A549 (cell line): ENCODE measurements around the gene TEX9. TPM values are rescaled to one million over a fixed set of nuclear protein-coding genes. Genes with fewer than 3 reads are reported as not detected.

Source experiments
- ATAC-seq, 2 experiments: fragments of 200-7000 bp in 1 of 2; fragments of >200 bp in 1 of 2; cut with Nextera tagmentation in 1 of 2; cut with Tn5 transposase in 1 of 2; 3 replicates each; pipeline versions ENCODE4 v1.8.0 to v1.9.1; 2018 to 2020; ENCODE audit warnings: mild to moderate bottlenecking in 1 of 2, moderate library complexity in 1 of 2
- CTCF ChIA-PET: fragments of 300-600 bp; sonication (Branson Sonifier 250); formaldehyde crosslinking; extraction: SDS; loops from one replicate; lab custom pipeline; 2021; ENCODE audit warnings: antibody characterized with exemption, inconsistent platforms; lab: Yijun Ruan, JAX
- POLR2A ChIA-PET: fragments of 350-600 bp; formaldehyde crosslinking; extraction: SDS; loops from one replicate; lab custom pipeline; 2021; ENCODE audit warnings: antibody characterized with exemption, inconsistent platforms; lab: Yijun Ruan, JAX
- DNase-seq, 2 experiments: peaks; one replicate each; pipeline versions ENCODE4 v3.0.0 to v3.0.0-alpha.2; 2011 to 2016; ENCODE audit warnings: low read depth in 1 of 2, low spot score in 1 of 2
- FAIRE-seq: peaks from 2 replicates; lab custom pipeline; 2011; peaks lifted over from hg19 to GRCh38; lab: Jason Lieb, UNC
- H3K27ac ChIP-seq, 2 experiments: fragments of >200 bp; sonication (Bioruptor Twin); formaldehyde crosslinking; 3 replicates each; pipeline ENCODE4 v1.5.1; 2016 to 2017
- H3K4me1 ChIP-seq: fragments of >200 bp; sonication (Bioruptor Twin); formaldehyde crosslinking; 3 replicates; pipeline ENCODE4 v1.6.1; 2016
- H3K4me2 ChIP-seq: fragments of >200 bp; sonication (Bioruptor Twin); formaldehyde crosslinking; 3 replicates; pipeline ENCODE4 v1.6.1; 2016
- H3K4me3 ChIP-seq: fragments of >200 bp; sonication (Bioruptor Twin); formaldehyde crosslinking; 3 replicates; pipeline ENCODE4 v1.5.1; 2016
- H3K9me3 ChIP-seq: fragments of >200 bp; sonication (Bioruptor Twin); formaldehyde crosslinking; 3 replicates; pipeline ENCODE4 v1.6.1; 2016
- ATOH8 ChIP-seq: fragments of 250-450 bp; sonication (Bioruptor Pico); IDR thresholded peaks from 2 replicates; pipeline ENCODE4 v1.5.0; 2020; ENCODE audit warnings: low read depth, mild to moderate bottlenecking, moderate library complexity
- BHLHE40 ChIP-seq: IDR thresholded peaks from 2 replicates; pipeline ENCODE4 v1.6.1; 2012; ENCODE audit warnings: low read depth, low read length, inconsistent platforms
- CTCF ChIP-seq: fragments of >200 bp; sonication (Bioruptor Twin); formaldehyde crosslinking; IDR thresholded peaks from 3 replicates; pipeline ENCODE4 v1.5.1; 2016
- E2F6 ChIP-seq: IDR thresholded peaks from 2 replicates; pipeline ENCODE4 v1.6.1; 2012; ENCODE audit warnings: low read depth, borderline replicate concordance
- EHF ChIP-seq: fragments of 250-450 bp; sonication (Bioruptor Pico); IDR thresholded peaks from 2 replicates; pipeline ENCODE4 v1.5.0; 2020; ENCODE audit warnings: mild to moderate bottlenecking
- FOSB ChIP-seq: fragments of 250-450 bp; sonication (Bioruptor Pico); IDR thresholded peaks from 2 replicates; pipeline ENCODE4 v1.5.0; 2020; ENCODE audit warnings: mild to moderate bottlenecking, moderate library complexity
- FOXS1 ChIP-seq: fragments of 250-450 bp; sonication (Bioruptor Pico); IDR thresholded peaks from 2 replicates; pipeline ENCODE4 v1.5.0; 2020; ENCODE audit warnings: mild to moderate bottlenecking, moderate library complexity
- HDAC2 ChIP-seq: fragments of 200-600 bp; sonication (generic); IDR thresholded peaks from 2 replicates; pipeline ENCODE4 v1.6.1; 2016
- HES2 ChIP-seq: fragments of >200 bp; sonication (Bioruptor Twin); formaldehyde crosslinking; IDR thresholded peaks from 2 replicates; pipeline ENCODE4 v1.6.1; 2016
- HMGXB4 ChIP-seq: fragments of 250-450 bp; sonication (Bioruptor Pico); IDR thresholded peaks from 2 replicates; pipeline ENCODE4 v1.5.0; 2021; ENCODE audit warnings: mild to moderate bottlenecking, moderate library complexity, borderline replicate concordance
- HOXA7 ChIP-seq: fragments of 250-450 bp; sonication (Bioruptor Pico); IDR thresholded peaks from 2 replicates; pipeline ENCODE4 v1.5.0; 2020; ENCODE audit warnings: mild to moderate bottlenecking, moderate library complexity
- HOXB13 ChIP-seq: fragments of 250-450 bp; sonication (Bioruptor Pico); IDR thresholded peaks from 2 replicates; pipeline ENCODE4 v1.5.0; 2020; ENCODE audit warnings: low read depth, mild to moderate bottlenecking, moderate library complexity
- MAZ ChIP-seq: fragments of 150-350 bp; IDR thresholded peaks from 2 replicates; pipeline ENCODE4 v1.6.1; 2014; ENCODE audit warnings: antibody characterized with exemption, low read depth, low read length, borderline replicate concordance
- NFE2L2 ChIP-seq: fragments of 150-350 bp; conservative IDR thresholded peaks from 2 replicates; pipeline ENCODE4 v1.6.1; 2014; ENCODE audit warnings: low read length
- NPAS2 ChIP-seq: fragments of 250-450 bp; sonication (Bioruptor Pico); IDR thresholded peaks from 2 replicates; pipeline ENCODE4 v1.8.0; 2022; ENCODE audit warnings: mild to moderate bottlenecking, moderate library complexity, borderline replicate concordance
- PBX3 ChIP-seq: IDR thresholded peaks from 2 replicates; pipeline ENCODE4 v1.6.1; 2012
- TFCP2L1 ChIP-seq: fragments of 250-450 bp; sonication (Bioruptor Pico); IDR thresholded peaks from 2 replicates; pipeline ENCODE4 v1.5.0; 2021; ENCODE audit warnings: mild to moderate bottlenecking
- USF2 ChIP-seq: fragments of 450-650 bp; IDR thresholded peaks from 2 replicates; pipeline ENCODE4 v1.6.1; 2014; ENCODE audit warnings: antibody characterized with exemption
- ZFP36 ChIP-seq: fragments of 450-650 bp; IDR thresholded peaks from 2 replicates; pipeline ENCODE4 v1.6.1; 2014; ENCODE audit warnings: borderline replicate concordance; ENCODE audit not compliant: partially characterized antibody
- ZSCAN20 ChIP-seq: fragments of 250-450 bp; sonication (Bioruptor Pico); IDR thresholded peaks from 2 replicates; pipeline ENCODE4 v1.8.0; 2022; ENCODE audit warnings: mild to moderate bottlenecking, moderate library complexity
- WGBS: methylation state at CpG from one replicate; pipeline ENCODE4 v1.1.6; 2017; ENCODE audit errors: missing lambda C conversion rate; 5-methylcytosine and 5-hydroxymethylcytosine counted together
- polyA plus RNA-seq, 4 experiments: library from polyadenylated mRNA; depleted of rRNA in 3 of 4; stranded (reverse); fragments of >200 nt; fragmentation: RNase III in 1 of 4; extraction: RNeasy Plus Mini Kit Qiagen cat#74134 plus additional on column Dnase treatment in 1 of 4; gene quantifications; 2 replicates in 3 of 4; 3 replicates in 1 of 4; pipeline ENCODE4 v1.2.3, GENCODE V29; 2011 to 2017

The TEX9 gene
- polyA plus RNA-seq, 2 of the 4 experiments (the other 2 are of a cell fraction), result 7.7 to 13.3 TPM

GRCh38 chr15:56467616-56468015 lies 102.4 kb downstream of the TEX9 start:
- Histone ChIP-seq H3K27ac (no peak overlapping the region), H3K4me2 (peak overlapping the region; percentile 42; the same call in 1 of the 3 replicates), H3K9me3 (no peaks in the 10 kb centered on the region), H3K4me3 (no peak overlapping the region), H3K4me1 (peaks cover 6% of the 10 kb centered on the region; the same call in 1 of the 3 replicates)
- CTCF ChIA-PET, result interaction anchor here (1.6 kb wide), 1 partner anchor 24 kb away, joined by 4 read pairs; no protein-coding TSS in a partner anchor
- no peak for ATAC-seq
- POLR2A ChIA-PET, result no interaction called here
- 28% methylated on average over 3 of the region's 3 CpGs for WGBS
- DNase-seq, result no peak
- TF ChIP-seq HOXB13 (CRISPR knock-in tag) (no peak), HMGXB4 (CRISPR knock-in tag) (no peak), USF2 (no peak), ZSCAN20 (CRISPR knock-in tag) (no peak), HDAC2 (no peak)
- peak; percentile 39 for FAIRE-seq

- Histone ChIP-seq H3K4me3 (no peak overlapping the region), H3K9me3 (no peaks in the 10 kb centered on the region), H3K4me2 (peak overlapping the region; percentile 42), H3K27ac (no peak overlapping the region), H3K4me1 (peaks cover 6% of the 10 kb centered on the region; the same call in 1 of the 3 replicates)
- 52% methylated on average over 2 of the region's 2 CpGs for WGBS
- ATAC-seq (no peak), DNase-seq (no peak), FAIRE-seq (peak; percentile 56)
- no peak for TF ChIP-seq CTCF
- no peak for TF ChIP-seq E2F6
- no peak for TF ChIP-seq HES2
- no peak for TF ChIP-seq FOSB (CRISPR knock-in tag)
- no peak for TF ChIP-seq TFCP2L1
- no peak for TF ChIP-seq MAZ
- TF ChIP-seq PBX3, result no peak
- TF ChIP-seq NFE2L2, result no peak
- TF ChIP-seq ZFP36, result no peak
- no peak for TF ChIP-seq EHF (CRISPR knock-in tag)
- no peak for TF ChIP-seq BHLHE40
- no peak for TF ChIP-seq NPAS2 (CRISPR knock-in tag)
- no peak for TF ChIP-seq HOXA7 (CRISPR knock-in tag)
- no peak for TF ChIP-seq FOXS1
- no peak for TF ChIP-seq ATOH8 (CRISPR knock-in tag)
- ChIA-PET CTCF (interaction anchor here (1.7 kb wide), 1 partner anchor 14 kb away, joined by 5 read pairs; no protein-coding TSS in a partner anchor), POLR2A (no interaction called here)
Observed at GRCh38 chr15:56468401-56468800, 103.2 kb downstream of the TEX9 start.
